Neural progenitor cell (in vitro differentiated cells): ENCODE results near the gene AMY1A.
"Not testable (repeated sequence)": the region's sequence is repeated elsewhere in the genome, so short reads cannot be mapped to it uniquely, and the experiment has no call there.

Experiments
- CTCF ChIP-seq: fragments of 200-600 bp; sonication (generic); IDR thresholded peaks from 2 replicates; pipeline ENCODE4 v1.5.1; 2017; ENCODE audit warnings: antibody characterized with exemption, mild to moderate bottlenecking
- EZH2 ChIP-seq: fragments of 200-600 bp; sonication (generic); IDR thresholded peaks from 2 replicates; pipeline ENCODE4 v1.6.1; 2017; ENCODE audit warnings: antibody characterized with exemption, mild to moderate bottlenecking, moderate library complexity

- TF ChIP-seq CTCF, EZH2: not testable (repeated sequence)
These were observed 20.8 kb downstream of the AMY1A start for GRCh38 chr1:103676335-103676734.
